HTR-8/SVneo (cell line): ENCODE results near the gene ZNF546.
"Not testable (repeated sequence)": the region's sequence is repeated elsewhere in the genome, so short reads cannot be mapped to it uniquely, and the experiment has no call there.

Experiments
- DNase-seq: peaks from one replicate; pipeline ENCODE4 v3.0.0; 2011; ENCODE audit warnings: low spot score, mixed read lengths; ENCODE audit not compliant: insufficient read length
- FAIRE-seq: peaks from 2 replicates; lab custom pipeline; 2011; peaks lifted over from hg19 to GRCh38; lab: Jason Lieb, UNC

Gene ZNF546

DNA sequence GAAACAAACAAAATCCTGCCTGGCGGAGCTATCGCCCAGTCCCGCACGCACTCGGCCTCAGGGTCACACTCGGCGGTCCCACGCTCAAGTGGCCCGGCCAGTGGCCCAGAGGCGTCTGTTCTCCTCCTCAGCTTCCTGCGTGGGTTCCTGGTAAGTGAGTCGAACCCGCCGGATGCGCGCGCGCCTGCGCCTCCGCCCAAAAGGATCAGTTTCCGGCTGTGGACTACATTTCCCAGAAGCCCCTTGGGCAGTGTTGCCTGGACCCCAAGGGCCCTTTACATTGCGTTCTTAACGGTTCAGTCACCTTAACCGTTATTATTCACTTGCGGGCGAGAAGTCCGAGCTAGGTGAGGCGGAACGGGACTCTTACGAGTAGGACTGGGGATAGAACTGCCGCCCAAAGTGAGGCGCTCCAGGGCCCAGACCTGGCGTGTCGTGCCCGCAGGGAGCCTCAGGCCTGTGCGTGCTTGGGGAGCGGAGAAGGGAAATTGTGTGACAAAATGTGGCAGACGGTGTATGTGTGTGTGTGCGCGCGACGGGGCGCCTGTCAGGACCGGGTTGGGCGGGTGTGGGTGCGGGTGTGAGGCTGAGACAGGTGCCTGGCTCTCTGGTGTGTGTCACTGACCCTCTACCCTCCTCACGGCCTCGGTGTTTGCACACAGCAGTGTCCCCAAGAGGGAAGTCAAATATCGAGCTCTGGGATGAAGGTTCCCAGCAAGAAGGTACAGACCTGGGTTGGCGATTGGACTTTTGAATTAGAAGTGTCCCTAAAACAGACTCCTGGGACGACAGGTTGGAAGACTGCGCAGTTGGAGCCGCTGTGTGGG, at the start of gene ZNF546:
TSS of gene ZNF546 (plus strand) at position 250 of the 827 bp plus-strand sequence. CDS start 1,267 bp downstream, outside the sequence.
- FAIRE-seq (peak; percentile 89), DNase-seq (peak; percentile 94)

DNA sequence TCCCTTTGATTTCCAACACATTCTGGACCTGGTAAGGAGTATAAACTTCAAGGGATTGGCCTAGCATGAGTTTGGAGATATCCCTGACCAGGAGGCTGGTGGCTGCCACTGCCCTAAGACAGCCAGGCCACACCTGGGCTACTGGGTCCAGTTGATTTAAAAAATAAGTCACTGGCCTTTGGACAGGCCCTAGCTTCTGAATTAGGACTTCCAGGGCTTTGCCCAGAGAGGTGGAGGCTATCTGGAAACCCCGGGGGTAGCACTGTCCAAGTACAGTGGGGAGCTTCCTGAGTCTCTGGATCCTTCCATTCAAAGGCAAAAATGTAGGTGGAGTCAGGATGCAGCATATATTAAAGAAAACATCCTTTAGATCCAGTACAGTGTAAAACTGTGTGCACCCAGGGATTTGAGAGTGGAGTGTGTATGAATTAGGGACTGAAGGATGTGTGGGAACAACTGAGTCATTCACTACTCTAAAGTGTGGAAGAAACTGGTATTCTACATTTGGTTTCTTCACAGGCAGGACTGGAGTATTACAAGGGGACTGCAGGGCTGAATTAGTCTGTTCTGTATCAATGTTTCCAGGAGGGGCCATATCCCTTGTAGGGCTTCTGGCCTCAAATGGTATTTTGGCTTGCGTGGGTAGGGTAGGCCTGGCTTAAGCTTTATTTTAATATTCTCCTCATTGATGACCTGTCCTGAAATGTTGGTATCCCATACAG, 47.7 kb upstream of the ZNF546 start:
- no peak for DNase-seq
- FAIRE-seq = no peak

DNA sequence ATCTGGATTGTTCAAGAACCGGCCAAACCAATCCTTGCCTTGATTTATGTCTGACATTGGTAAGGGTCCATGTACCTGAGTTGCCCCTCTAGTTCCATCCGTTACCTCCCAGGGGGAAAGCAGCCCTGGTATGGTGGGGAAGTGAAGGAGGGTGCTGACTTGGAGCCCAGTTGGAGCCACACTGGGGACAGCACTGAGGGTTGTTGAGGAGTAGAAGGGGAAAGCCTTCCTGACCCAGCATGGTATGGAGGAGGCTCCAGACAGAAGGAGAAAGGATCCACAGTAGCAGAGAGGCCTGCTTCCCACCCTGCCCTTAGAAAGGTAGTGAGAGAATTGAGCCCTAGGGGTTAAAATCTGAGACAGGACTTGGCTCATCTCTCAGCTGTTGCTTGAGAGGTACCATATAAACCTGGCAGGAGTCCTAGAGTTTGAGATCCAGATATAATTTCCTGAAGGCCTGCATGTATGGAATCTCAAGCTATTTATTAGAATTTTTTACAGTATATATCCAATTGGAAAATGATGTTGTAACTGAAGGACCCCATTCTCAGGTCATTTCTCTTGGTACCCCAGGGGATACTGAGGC, 45.7 kb upstream of the ZNF546 start:
- FAIRE-seq (no peak), DNase-seq (no peak)

- FAIRE-seq (no peak), DNase-seq (peak; percentile 19)
Measured at GRCh38 chr19:39951686-39952085, 45.2 kb upstream of the ZNF546 start.

- FAIRE-seq (no peak), DNase-seq (no peak)
Measured at GRCh38 chr19:39953915-39954314, 42.9 kb upstream of the ZNF546 start.

GRCh38 chr19:39957886-39958285, 39.0 kb upstream of the ZNF546 start:
- not testable (repeated sequence) for FAIRE-seq, DNase-seq

DNA sequence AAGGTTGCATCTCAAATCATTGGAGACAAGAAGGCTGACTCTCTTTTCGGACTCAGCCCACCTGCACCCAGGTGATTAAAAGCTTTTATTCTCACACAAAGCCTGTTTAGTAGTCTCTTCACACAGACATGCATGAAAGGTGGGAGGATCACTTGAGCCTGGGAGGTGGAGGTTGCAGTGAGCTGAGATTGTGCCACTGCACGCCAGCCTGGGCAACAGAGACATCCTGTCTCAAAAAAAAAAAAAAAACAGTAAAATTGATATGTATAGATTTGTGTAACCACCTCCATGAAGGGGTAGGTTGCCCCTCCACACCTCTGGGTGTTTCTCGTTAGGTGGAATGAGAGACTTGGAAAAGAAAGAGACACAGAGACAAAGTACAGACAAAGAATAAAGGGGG, 37.9 kb upstream of the ZNF546 start:
- not testable (repeated sequence) for FAIRE-seq

GRCh38 chr19:39959407-39959806, 37.5 kb upstream of the ZNF546 start:
- FAIRE-seq, DNase-seq: not testable (repeated sequence)

More for the DNA sequence above, 37.9 kb upstream of the ZNF546 start:
- DNase-seq = not testable (repeated sequence)

- FAIRE-seq (no peak), DNase-seq (no peak)
Measured at GRCh38 chr19:39963898-39964297, 33.0 kb upstream of the ZNF546 start.

DNA sequence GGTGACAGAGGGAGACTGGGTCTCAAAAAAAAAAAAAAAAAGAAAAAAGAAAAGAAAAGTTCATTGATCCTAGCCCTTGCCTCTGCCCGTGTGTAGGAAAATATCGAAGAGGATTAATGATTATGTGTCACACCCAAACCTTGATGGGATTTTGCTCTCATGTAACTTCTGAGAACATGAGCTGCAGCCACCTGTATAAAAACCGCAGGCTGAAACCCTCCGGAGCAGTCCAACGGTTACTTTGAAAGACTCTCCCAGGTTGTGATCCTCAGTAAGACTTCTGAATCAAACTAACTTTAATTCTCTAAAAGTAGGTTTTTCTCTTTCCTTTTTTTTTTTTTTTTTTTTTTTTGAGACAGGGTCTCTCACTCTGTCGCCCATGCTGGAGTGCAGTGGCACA, 30.2 kb upstream of the ZNF546 start:
- FAIRE-seq = no peak
- no peak for DNase-seq

GRCh38 chr19:39967561-39967960, 29.3 kb upstream of the ZNF546 start:
- DNase-seq (no peak), FAIRE-seq (no peak)

DNA sequence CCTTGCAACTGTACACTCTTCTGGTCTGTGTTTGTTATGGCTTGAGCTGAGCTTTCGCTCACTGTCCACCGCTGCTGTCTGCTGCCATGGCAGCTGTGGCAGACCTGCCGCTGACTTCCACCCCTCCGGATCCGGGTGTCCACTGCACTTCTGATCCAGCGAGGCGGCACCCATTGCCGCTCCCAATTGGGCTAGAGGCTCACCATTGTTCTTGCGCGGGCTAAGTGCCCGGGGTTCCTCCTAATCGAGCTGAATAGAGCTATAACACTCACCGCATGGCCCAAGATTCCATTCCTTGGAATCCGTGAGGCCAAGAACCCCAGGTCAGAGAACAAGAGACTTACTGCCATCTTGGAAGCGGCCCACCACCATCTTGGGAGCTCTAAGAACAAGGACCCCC, 28.1 kb upstream of the ZNF546 start:
- FAIRE-seq = no peak
- no peak for DNase-seq

DNA sequence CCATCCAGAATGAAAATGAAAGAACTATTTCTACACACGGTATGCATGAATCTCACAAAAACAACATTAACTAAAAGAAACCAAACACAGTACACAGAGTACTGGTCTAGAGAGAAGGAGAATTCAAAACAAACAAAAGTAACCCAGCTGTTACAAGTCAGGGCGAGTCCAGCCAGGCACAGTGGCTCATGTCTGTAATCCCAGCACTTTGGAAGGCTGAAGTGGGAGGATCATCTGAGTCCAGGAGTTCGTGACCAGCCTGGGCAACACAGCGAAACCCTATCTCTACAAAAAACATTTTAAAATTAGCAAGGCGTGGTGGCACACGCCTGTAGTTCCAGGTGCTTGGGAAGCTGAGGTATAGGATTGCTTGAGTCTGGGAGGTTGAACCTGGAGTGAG, 27.6 kb upstream of the ZNF546 start:
- DNase-seq = no peak
- FAIRE-seq = no peak

DNA sequence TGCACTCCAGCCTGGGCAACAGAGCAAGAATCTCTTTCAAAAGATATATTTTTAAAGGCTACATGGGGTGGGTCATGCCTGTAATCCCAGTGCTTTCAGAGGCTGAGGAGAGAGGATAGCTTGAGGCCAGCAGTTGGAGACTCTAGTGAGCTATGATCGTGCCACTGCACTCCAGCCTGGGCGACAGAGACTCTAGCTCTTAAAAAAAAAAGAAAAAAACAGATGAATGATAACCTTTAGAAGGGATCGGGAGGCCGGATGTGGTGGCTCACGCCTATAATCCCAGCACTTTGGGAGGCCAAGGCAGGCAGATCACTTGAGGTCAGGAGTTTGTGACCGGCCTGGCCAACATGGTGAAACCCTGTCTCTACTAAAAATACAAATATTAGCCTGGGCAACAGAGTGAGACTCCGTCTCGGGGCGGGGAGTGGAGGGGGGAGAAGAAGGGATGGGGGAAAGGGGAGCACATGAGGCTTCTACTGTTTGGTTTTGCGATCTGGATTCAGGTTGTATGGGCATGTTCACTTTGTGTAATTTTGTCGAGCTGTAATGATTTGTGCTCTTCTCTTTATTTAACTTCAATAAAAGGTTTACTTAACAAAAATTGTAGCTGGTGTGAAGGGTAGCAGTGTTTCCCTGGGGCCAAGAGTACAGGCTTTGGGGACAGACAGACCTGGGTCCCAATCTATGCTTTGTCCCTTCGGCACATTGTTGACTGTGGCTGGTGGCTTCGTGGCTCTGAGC, 27.0 kb upstream of the ZNF546 start:
- FAIRE-seq (no peak), DNase-seq (no peak)

GRCh38 chr19:39970425-39970674, 26.5 kb upstream of the ZNF546 start:
- DNase-seq (no peak), FAIRE-seq (no peak)

DNA sequence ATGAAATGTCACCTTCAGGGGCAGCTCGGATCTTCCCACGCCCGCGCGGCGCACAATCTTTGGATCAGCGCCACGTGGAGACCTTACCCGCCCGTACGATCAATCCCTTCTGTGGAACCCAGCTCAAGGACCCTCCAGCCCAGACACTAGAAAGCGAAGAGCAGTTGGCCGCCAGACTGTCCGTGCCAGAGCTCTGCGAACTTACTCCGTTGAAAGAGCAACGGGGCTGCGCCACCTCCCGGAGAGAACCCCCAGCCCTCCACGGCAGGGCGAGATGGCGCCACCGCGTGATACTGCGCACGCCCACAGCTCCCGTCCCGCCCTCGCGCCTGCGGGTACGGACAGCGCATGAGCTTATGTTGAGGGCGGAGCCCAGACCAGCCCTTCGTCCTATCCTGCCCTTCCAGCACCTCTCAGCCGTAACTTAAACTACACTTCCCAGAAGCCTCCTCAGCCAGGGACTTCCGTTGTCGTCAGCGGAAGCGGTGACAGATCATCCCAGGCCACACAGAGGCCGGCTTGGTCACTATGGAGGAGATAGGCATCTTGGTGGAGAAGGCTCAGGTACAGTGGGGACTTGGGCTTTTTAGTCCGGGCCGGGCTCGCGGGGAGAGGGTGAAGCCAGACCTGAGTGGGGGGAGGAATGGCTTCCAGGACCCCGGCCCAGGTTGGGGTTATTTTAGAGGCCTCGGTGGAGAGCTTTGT, 26.0 kb upstream of the ZNF546 start, which contains the start of gene PSMC4:
TSS of gene PSMC4 (plus strand) at position 491 of the 705 bp plus-strand sequence. CDS start at position 529, 38 bp downstream.
- DNase-seq = peak; percentile 97
- peak; percentile 99 for FAIRE-seq

DNA sequence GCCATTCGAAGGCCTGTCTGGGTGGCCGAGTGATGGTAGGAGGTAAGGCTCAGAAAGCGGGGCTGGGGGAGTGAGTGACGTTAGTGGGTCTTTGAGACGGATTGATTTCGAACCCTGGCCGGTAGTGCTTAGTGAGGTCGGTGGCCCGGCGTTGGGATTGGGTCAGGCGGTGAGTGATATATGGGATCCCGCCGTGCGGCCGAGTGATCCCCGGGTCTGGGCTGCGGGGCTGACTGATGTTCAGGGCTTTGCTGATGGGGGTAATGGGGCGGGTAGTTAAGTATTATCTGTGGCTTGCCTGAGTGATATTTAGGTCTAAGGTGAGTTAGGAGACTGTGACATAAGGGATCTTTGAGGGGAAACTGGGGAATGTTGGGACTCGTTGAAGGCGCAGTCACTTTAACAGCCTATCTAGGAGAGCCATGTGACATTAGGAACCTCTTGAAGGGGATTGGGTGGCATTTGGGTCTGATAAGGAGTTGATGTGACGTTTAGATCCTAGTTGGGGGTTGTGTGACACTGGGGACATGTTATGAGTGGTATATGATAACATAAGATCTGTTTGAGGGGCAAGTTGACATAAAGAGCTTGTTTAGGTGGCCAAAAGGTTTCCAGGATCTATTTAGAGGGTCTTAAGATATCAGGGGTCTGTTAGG, 25.4 kb upstream of the ZNF546 start:
- DNase-seq (no peak), FAIRE-seq (no peak)

- DNase-seq (no peak), FAIRE-seq (no peak)
Measured at GRCh38 chr19:39974377-39975155, 22.3 kb upstream of the ZNF546 start.

DNA sequence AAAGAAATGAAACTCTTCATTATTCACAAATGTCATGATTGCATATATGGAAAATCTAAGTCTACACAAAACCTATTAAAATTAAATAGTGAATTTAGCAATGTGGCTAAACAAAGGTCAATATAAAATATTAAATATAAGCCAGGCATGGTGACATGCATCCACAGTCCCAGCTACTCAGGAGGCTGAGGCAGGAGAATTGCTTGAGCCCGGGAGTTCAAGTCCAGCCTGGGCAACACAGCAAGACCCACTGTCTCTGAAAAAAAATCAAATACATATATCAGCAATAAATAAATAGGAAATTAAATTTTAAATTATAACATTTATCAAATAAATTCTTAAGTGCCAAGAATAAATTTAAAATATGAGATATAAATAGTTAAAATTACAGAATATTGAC, 14.0 kb upstream of the ZNF546 start:
- FAIRE-seq (no peak), DNase-seq (no peak)
